NT2/D1 (cell line): ENCODE data around the gene MRTFA.

Experiments used
- YY1 ChIP-seq: IDR thresholded peaks from 2 replicates; pipeline ENCODE4 v1.6.1; 2011; ENCODE audit not compliant: insufficient read length, insufficient read depth
- ZNF274 ChIP-seq: IDR thresholded peaks from 2 replicates; pipeline ENCODE4 v1.6.1; 2011; ENCODE audit warnings: mild to moderate bottlenecking, low read depth, low read length

- TF ChIP-seq ZNF274 (no peak), YY1 (no peak)
Measured at GRCh38 chr22:40485813-40486667, 150.5 kb downstream of the MRTFA start.
